Kidney (tissue), 14 donors: Measurements from ENCODE around the gene AOPEP. TPM values are rescaled to one million over a fixed set of nuclear protein-coding genes. Genes with fewer than 3 reads are reported as not detected.

Experiments
- DNase-seq, 5 donors: peaks; one replicate each; pipeline ENCODE4 v3.0.0-alpha.2; 2013 to 2020
- FAIRE-seq: peaks from 2 replicates; lab custom pipeline; 2012; peaks lifted over from hg19 to GRCh38; lab: Jason Lieb, UNC
- H3K27ac ChIP-seq, 2 donors: one replicate each; pipeline ENCODE4 v1.7.0; 2013; ENCODE audit warnings: low read depth in 2 of 2, low read length in 2 of 2, inconsistent platforms in 1 of 2
- H3K27me3 ChIP-seq: one replicate; pipeline ENCODE4 v1.7.1; 2013; ENCODE audit warnings: low read length, inconsistent platforms; ENCODE audit not compliant: control insufficient read depth, insufficient read depth
- H3K36me3 ChIP-seq, 3 donors: one replicate each; pipeline versions ENCODE4 v1.7.0 to v1.7.1; 2013; ENCODE audit warnings: low read length in 3 of 3, control low read depth in 1 of 3, inconsistent platforms in 1 of 3; ENCODE audit not compliant: insufficient read depth in 3 of 3, control insufficient read depth in 2 of 3
- H3K4me1 ChIP-seq, 3 donors: one replicate each; pipeline versions ENCODE4 v1.7.0 to v1.7.1; 2013; ENCODE audit warnings: low read length in 3 of 3, inconsistent platforms in 1 of 3, low read depth in 1 of 3; ENCODE audit not compliant: control insufficient read depth in 2 of 3, insufficient read depth in 2 of 3
- H3K4me3 ChIP-seq, 3 donors: one replicate each; pipeline versions ENCODE4 v1.7.0 to v1.8.1; 2013; ENCODE audit warnings: low read length in 3 of 3, control low read depth in 1 of 3, inconsistent platforms in 1 of 3
- H3K9ac ChIP-seq, 3 donors: one replicate each; pipeline versions ENCODE4 v1.7.0 to v1.7.1; 2013; ENCODE audit warnings: low read length in 3 of 3, control low read depth in 1 of 3, inconsistent platforms in 1 of 3
- H3K9me3 ChIP-seq, 3 donors: one replicate each; pipeline versions ENCODE4 v1.7.0 to v1.7.1; 2013; ENCODE audit warnings: low read length in 3 of 3, control low read depth in 1 of 3, inconsistent platforms in 1 of 3; ENCODE audit not compliant: control insufficient read depth in 2 of 3, insufficient read depth in 1 of 3
- CTCF ChIP-seq: IDR thresholded peaks from 3 replicates; pipeline ENCODE4 v1.5.1; 2012; ENCODE audit warnings: mild to moderate bottlenecking, moderate library complexity, borderline replicate concordance; ENCODE audit not compliant: insufficient read depth; ENCODE audit errors: extremely low read depth
- intact Hi-C: fragments of 100-400 bp; cut with DNase I; formaldehyde crosslinking; loops from one replicate; pipeline ENCODE4 v1.11.1; 2022
- polyA plus RNA-seq: library from polyadenylated mRNA; stranded (reverse); fragments of 350-450 nt; fragmentation: Illumina TruSeq; extraction: RNeasy Lipid Tissue Mini Kit (QIAGEN cat#74804); gene quantifications from one replicate; pipeline ENCODE4 v1.2.3, GENCODE V29; 2014; ENCODE audit warnings: low read depth, low replicate concordance; ENCODE audit not compliant: insufficient read depth
- total RNA-seq: library from RNA; stranded (reverse); fragmentation: NEBNext Ultra II Directional; extraction: Animal tissue kit (Norgen Biotek cat#: 25700); gene quantifications from one replicate; pipeline ENCODE4 v1.2.1, GENCODE V29; 2021
- donor health status: control.
- donor health status: control.
- donor health status: control.
- donor health status: control.
- donor health status: control.
- donor health status: DM: yes; HTN: yes; CAD: no.
- donor health status: Normal renal cell carcinoma (clear cell type).

Gene AOPEP
- total and polyA plus RNA-seq, 2 donors from 2014 or later, result 52.2 to 119 TPM

GRCh38 chr9:95077766-95078370, 351.4 kb downstream of the AOPEP start:
- H3K9ac ChIP-seq, result peak overlapping the region in 1 of 3 donors; percentile 57
- FAIRE-seq, result no peak
- intact Hi-C loops, result no loop called here
- H3K4me1 ChIP-seq, result peaks cover 4 to 30% (median 18%) of the 10 kb centered on the region in 3 donors
- DNase-seq, result peak in 1 of 5 donors; percentile 23
- TF ChIP-seq CTCF, result no peak
- H3K4me3 ChIP-seq, result no peak overlapping the region
- H3K27me3 ChIP-seq, result no peaks in the 10 kb centered on the region
- peak overlapping the region in 1 of 2 donors; percentile 8 for H3K27ac ChIP-seq
- H3K9me3 ChIP-seq, result no peaks in the 10 kb centered on the region
- H3K36me3 ChIP-seq, result peaks cover 4 to 37% (median 22%) of the 10 kb centered on the region in 3 donors

- H3K9ac ChIP-seq, result peak overlapping the region in 1 of 3 donors; percentile 57
- intact Hi-C loops, result no loop called here
Observed at GRCh38 chr9:95078511-95078910, 352.0 kb downstream of the AOPEP start.

DNA sequence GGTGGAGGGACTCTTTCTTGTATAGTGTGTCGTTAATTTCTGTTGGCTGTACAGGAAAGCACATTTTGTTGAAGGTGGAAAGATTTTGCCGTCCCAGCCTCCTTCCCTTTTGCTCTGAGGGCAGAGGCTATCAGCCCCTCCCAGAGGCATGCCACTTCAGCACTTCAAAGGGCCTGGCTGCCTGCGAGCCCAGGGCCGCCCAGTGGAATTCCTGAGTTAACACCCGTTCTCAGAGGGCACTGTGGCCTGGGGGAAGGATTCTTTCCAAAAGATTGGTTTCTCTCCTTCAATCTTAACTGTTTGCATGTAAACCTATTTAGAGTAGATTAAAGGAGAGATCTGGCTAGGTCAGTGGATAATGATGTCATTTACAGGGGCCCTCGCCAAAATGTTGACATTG, 352.4 kb downstream of the AOPEP start:
- Histone ChIP-seq H3K9ac (peak overlapping the region in 1 of 3 donors; percentile 57), H3K4me1 (peaks cover 4 to 30% (median 18%) of the 10 kb centered on the region in 3 donors), H3K36me3 (peaks cover 8 to 47% (median 28%) of the 10 kb centered on the region in 3 donors), H3K4me3 (no peak overlapping the region), H3K27ac (no peak overlapping the region), H3K27me3 (no peaks in the 10 kb centered on the region), H3K9me3 (no peaks in the 10 kb centered on the region)
- DNase-seq, result peak in 2 of 5 donors; percentile 35 to 51
- intact Hi-C loops, result no loop called here
- no peak for TF ChIP-seq CTCF
- no peak for FAIRE-seq

More at GRCh38 chr9:95078511-95078910, 352.0 kb downstream of the AOPEP start:
- no peak for FAIRE-seq
- Histone ChIP-seq H3K27ac (no peak overlapping the region), H3K4me1 (peaks cover 4 to 31% (median 18%) of the 10 kb centered on the region in 3 donors), H3K4me3 (no peak overlapping the region), H3K36me3 (peaks cover 8 to 43% (median 29%) of the 10 kb centered on the region in 3 donors), H3K27me3 (no peaks in the 10 kb centered on the region), H3K9me3 (no peaks in the 10 kb centered on the region)
- TF ChIP-seq CTCF, result no peak
- DNase-seq, result peak in 1 of 5 donors; percentile 41
